ENCODE measurements around the gene KLHL41. TPM values are rescaled to one million over a fixed set of nuclear protein-coding genes. Genes with fewer than 3 reads are reported as not detected.

Gene KLHL41
- total and polyA plus RNA-seq, 2 of the 13 experiments (the other 11 are each of a cell fraction or from before 2014, with no cell fraction given), result 0.07 to 0.31 TPM

GRCh38 chr2:169479257-169480078 lies 30.0 kb upstream of the KLHL41 start, which contains the start of gene BBS5 (continued):
- TF ChIP-seq ZNF609 (CRISPR knock-in tag; IDR thresholded peaks at IDR 0.05; ENCODE audit: borderline replicate concordance), result no peak
- no peak for TF ChIP-seq RFXANK (CRISPR knock-in tag; IDR thresholded peaks at IDR 0.05)
- TF ChIP-seq CERS6 (CRISPR knock-in tag; IDR thresholded peaks at IDR 0.05), result no peak
- TF ChIP-seq NR2C2 (CRISPR knock-in tag; IDR thresholded peaks at IDR 0.05; ENCODE audit: borderline replicate concordance), result peak; percentile 66
- TF ChIP-seq ZNF776 (CRISPR knock-in tag; IDR thresholded peaks at IDR 0.05), result peak; percentile 89
- no peak for TF ChIP-seq SP4 (CRISPR knock-in tag; IDR thresholded peaks at IDR 0.05)
- TF ChIP-seq ZMAT3 (CRISPR knock-in tag; conservative IDR thresholded peaks at IDR 0.05), result peak; percentile 94
- TF ChIP-seq PBX3 (CRISPR knock-in tag; IDR thresholded peaks at IDR 0.05; ENCODE audit: borderline replicate concordance), result no peak
- TF ChIP-seq MLX (CRISPR knock-in tag; IDR thresholded peaks at IDR 0.05), result peak; percentile 57; the same call in 1 of the 2 replicates
- peak; percentile 6; the same call in 1 of the 2 replicates for TF ChIP-seq SP2 (CRISPR knock-in tag; IDR thresholded peaks at IDR 0.05)
- TF ChIP-seq SNAPC4 (CRISPR knock-in tag; IDR thresholded peaks at IDR 0.05), result peak; percentile 55; the same call in 1 of the 2 replicates
- peak; percentile 72; the same call in 1 of the 2 replicates for TF ChIP-seq ZNF674 (CRISPR knock-in tag; IDR thresholded peaks at IDR 0.05; ENCODE audit: low read depth)
- TF ChIP-seq KLF11 (CRISPR knock-in tag; IDR thresholded peaks at IDR 0.05), result peak; percentile 86
- no peak for TF ChIP-seq ZSCAN30 (CRISPR knock-in tag; IDR thresholded peaks at IDR 0.05)

Data from HepG2 (cell line).